Loucy (cell line): ENCODE measurements around the gene KLHL41.

Experiments used
- EZH2phosphoT487 ChIP-seq: fragments of 200-600 bp; IDR thresholded peaks from 2 replicates; pipeline ENCODE4 v1.6.1; 2018; ENCODE audit warnings: antibody characterized with exemption, mild to moderate bottlenecking, moderate library complexity, borderline replicate concordance
- TF ChIP-seq, protein P1 (sequence below): fragments of 200-600 bp; sonication (generic); conservative IDR thresholded peaks from 2 replicates; pipeline ENCODE4 v1.5.1; 2014; ENCODE audit warnings: mild to moderate bottlenecking, antibody characterized with exemption, low read length

DNA sequence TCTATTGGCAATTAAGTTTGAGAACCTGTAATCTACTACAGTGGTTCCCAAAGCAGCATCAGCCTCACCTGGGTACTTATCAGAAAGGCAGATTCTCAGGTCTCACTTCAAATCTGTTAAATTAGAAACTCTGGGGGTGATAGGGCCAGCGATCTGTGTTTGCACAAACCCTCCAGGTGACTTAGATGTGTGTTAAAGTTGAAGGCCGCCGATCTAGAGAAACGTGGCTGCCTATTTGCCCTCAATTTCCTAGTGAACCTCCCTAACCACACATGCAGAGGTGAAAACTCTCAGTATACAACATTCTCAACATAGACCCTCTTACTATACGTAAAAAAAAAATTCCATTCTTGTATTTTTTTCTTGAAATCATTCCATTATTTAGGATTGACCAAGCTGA, 14.2 kb downstream of the KLHL41 start:
- no peak for TF ChIP-seq EZH2phosphoT487
- TF ChIP-seq, protein P1, sequence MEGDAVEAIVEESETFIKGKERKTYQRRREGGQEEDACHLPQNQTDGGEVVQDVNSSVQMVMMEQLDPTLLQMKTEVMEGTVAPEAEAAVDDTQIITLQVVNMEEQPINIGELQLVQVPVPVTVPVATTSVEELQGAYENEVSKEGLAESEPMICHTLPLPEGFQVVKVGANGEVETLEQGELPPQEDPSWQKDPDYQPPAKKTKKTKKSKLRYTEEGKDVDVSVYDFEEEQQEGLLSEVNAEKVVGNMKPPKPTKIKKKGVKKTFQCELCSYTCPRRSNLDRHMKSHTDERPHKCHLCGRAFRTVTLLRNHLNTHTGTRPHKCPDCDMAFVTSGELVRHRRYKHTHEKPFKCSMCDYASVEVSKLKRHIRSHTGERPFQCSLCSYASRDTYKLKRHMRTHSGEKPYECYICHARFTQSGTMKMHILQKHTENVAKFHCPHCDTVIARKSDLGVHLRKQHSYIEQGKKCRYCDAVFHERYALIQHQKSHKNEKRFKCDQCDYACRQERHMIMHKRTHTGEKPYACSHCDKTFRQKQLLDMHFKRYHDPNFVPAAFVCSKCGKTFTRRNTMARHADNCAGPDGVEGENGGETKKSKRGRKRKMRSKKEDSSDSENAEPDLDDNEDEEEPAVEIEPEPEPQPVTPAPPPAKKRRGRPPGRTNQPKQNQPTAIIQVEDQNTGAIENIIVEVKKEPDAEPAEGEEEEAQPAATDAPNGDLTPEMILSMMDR: no peak
